ENCODE measurements around the gene IFIH1.

Gene IFIH1

GRCh38 chr2:162315938-162316337 lies 2.5 kb downstream of the IFIH1 start:
- Histone ChIP-seq H3K4me1 (ENCODE audit: control extremely low read depth in 1 of 4, control insufficient read depth in 4 of 4, insufficient read depth in 4 of 4, low read length in 3 of 4) (peaks cover 13 to 46% (median 32%) of the 10 kb centered on the region in 4 experiments), H3K9me3 (ENCODE audit: control extremely low read depth in 1 of 5, control insufficient read depth in 4 of 5, insufficient read depth in 2 of 5, low read depth in 1 of 5, low read length in 4 of 5) (no peaks in the 10 kb centered on the region), H3K27ac (ENCODE audit: insufficient read depth in 1 of 2, low read depth in 1 of 2, low read length in 2 of 2, poor library complexity in 1 of 2, severe bottlenecking in 2 of 2) (no peak overlapping the region), H3K4me3 (ENCODE audit: control insufficient read depth in 1 of 7, extremely low read depth in 1 of 7, insufficient read depth in 4 of 7, low read depth in 2 of 7, low read length in 6 of 7) (peak overlapping the region in 6 of 7 experiments; percentile 87 to 100 (median 98)), H3K27me3 (replicated peaks in 2 of 5; ENCODE audit: control insufficient read depth in 4 of 5, insufficient read depth in 5 of 5, low read length in 4 of 5) (no peaks in the 10 kb centered on the region), H3K36me3 (ENCODE audit: control insufficient read depth in 4 of 4, insufficient read depth in 4 of 4, low read length in 3 of 4) (no peaks in the 10 kb centered on the region)
- ChIA-PET CTCF (interaction anchor here (0.7 to 10.1 kb wide), 5 partner anchors 10 to 19 kb away, joined by 3 to 96 read pairs (median 7); no protein-coding TSS in a partner anchor), POLR2A (no interaction called here)
- DNase-seq = peak in 2 of 3 donors; percentile 20 to 32
- WGBS (ENCODE audit: insufficient coverage) = 57% methylated on average over 1 of the region's 4 CpGs

GRCh38 chr2:162312853-162313252 lies 5.6 kb downstream of the IFIH1 start:
- no CpG with 5 or more reads among the region's 1 CpG for WGBS (ENCODE audit: insufficient coverage)
- Histone ChIP-seq H3K4me3 (ENCODE audit: control insufficient read depth in 1 of 7, extremely low read depth in 1 of 7, insufficient read depth in 4 of 7, low read depth in 2 of 7, low read length in 6 of 7) (no peak overlapping the region), H3K36me3 (ENCODE audit: control insufficient read depth in 4 of 4, insufficient read depth in 4 of 4, low read length in 3 of 4) (peaks cover 9 to 21% (median 11%) of the 10 kb centered on the region in 4 experiments), H3K4me1 (ENCODE audit: control extremely low read depth in 1 of 4, control insufficient read depth in 4 of 4, insufficient read depth in 4 of 4, low read length in 3 of 4) (peaks cover 11 to 25% (median 20%) of the 10 kb centered on the region in 4 experiments), H3K27ac (ENCODE audit: insufficient read depth in 1 of 2, low read depth in 1 of 2, low read length in 2 of 2, poor library complexity in 1 of 2, severe bottlenecking in 2 of 2) (no peak overlapping the region), H3K27me3 (replicated peaks in 2 of 5; ENCODE audit: control insufficient read depth in 4 of 5, insufficient read depth in 5 of 5, low read length in 4 of 5) (no peaks in the 10 kb centered on the region), H3K9me3 (ENCODE audit: control extremely low read depth in 1 of 5, control insufficient read depth in 4 of 5, insufficient read depth in 2 of 5, low read depth in 1 of 5, low read length in 4 of 5) (no peaks in the 10 kb centered on the region)
- POLR2A ChIA-PET = interaction anchor here (0.6 kb wide), 1 partner anchor 11 kb away, joined by 3 read pairs; no protein-coding TSS in a partner anchor
- CTCF ChIA-PET = interaction anchor here (0.9 to 10.1 kb wide), 4 partner anchors 8 to 26 kb away, joined by 3 to 96 read pairs (median 6); no protein-coding TSS in a partner anchor
- DNase-seq = no peak

- Histone ChIP-seq H3K27me3 (replicated peaks in 2 of 5; ENCODE audit: control insufficient read depth in 4 of 5, insufficient read depth in 5 of 5, low read length in 4 of 5) (no peaks in the 10 kb centered on the region), H3K4me3 (ENCODE audit: control insufficient read depth in 1 of 7, extremely low read depth in 1 of 7, insufficient read depth in 4 of 7, low read depth in 2 of 7, low read length in 6 of 7) (no peak overlapping the region), H3K4me1 (ENCODE audit: control extremely low read depth in 1 of 4, control insufficient read depth in 4 of 4, insufficient read depth in 4 of 4, low read length in 3 of 4) (no peaks in the 10 kb centered on the region), H3K36me3 (ENCODE audit: control insufficient read depth in 4 of 4, insufficient read depth in 4 of 4, low read length in 3 of 4) (peaks cover 9 to 27% (median 14%) of the 10 kb centered on the region in 4 experiments), H3K9me3 (ENCODE audit: control extremely low read depth in 1 of 5, control insufficient read depth in 4 of 5, insufficient read depth in 2 of 5, low read depth in 1 of 5, low read length in 4 of 5) (no peaks in the 10 kb centered on the region), H3K27ac (ENCODE audit: insufficient read depth in 1 of 2, low read depth in 1 of 2, low read length in 2 of 2, poor library complexity in 1 of 2, severe bottlenecking in 2 of 2) (no peak overlapping the region)
- CTCF ChIA-PET = interaction anchor here (1.0 to 10.1 kb wide), 4 partner anchors 10 to 26 kb away, joined by 3 to 96 read pairs (median 8); no protein-coding TSS in a partner anchor
- 90% methylated on average over 2 of the region's 3 CpGs for WGBS (ENCODE audit: insufficient coverage)
- POLR2A ChIA-PET = no interaction called here
- DNase-seq = no peak
Observed at GRCh38 chr2:162308747-162309503, 9.6 kb downstream of the IFIH1 start.

GRCh38 chr2:162305901-162306300 lies 12.6 kb downstream of the IFIH1 start:
- Histone ChIP-seq H3K36me3 (ENCODE audit: control insufficient read depth in 4 of 4, insufficient read depth in 4 of 4, low read length in 3 of 4) (peaks cover 9 to 29% (median 14%) of the 10 kb centered on the region in 4 experiments), H3K27me3 (replicated peaks in 2 of 5; ENCODE audit: control insufficient read depth in 4 of 5, insufficient read depth in 5 of 5, low read length in 4 of 5) (no peaks in the 10 kb centered on the region), H3K9me3 (ENCODE audit: control extremely low read depth in 1 of 5, control insufficient read depth in 4 of 5, insufficient read depth in 2 of 5, low read depth in 1 of 5, low read length in 4 of 5) (no peaks in the 10 kb centered on the region), H3K4me1 (ENCODE audit: control extremely low read depth in 1 of 4, control insufficient read depth in 4 of 4, insufficient read depth in 4 of 4, low read length in 3 of 4) (peaks cover 0 to 3% (median 0%) of the 10 kb centered on the region in 4 experiments), H3K27ac (ENCODE audit: insufficient read depth in 1 of 2, low read depth in 1 of 2, low read length in 2 of 2, poor library complexity in 1 of 2, severe bottlenecking in 2 of 2) (no peak overlapping the region), H3K4me3 (ENCODE audit: control insufficient read depth in 1 of 7, extremely low read depth in 1 of 7, insufficient read depth in 4 of 7, low read depth in 2 of 7, low read length in 6 of 7) (no peak overlapping the region)
- ChIA-PET POLR2A (interaction anchor here (1.1 kb wide), 1 partner anchor 13 kb away, joined by 6 read pairs; the partner anchor contains the start of gene IFIH1), CTCF (interaction anchor here (1.0 to 1.4 kb wide), 4 partner anchors 10 to 719 kb away, joined by 3 to 5 read pairs (median 3); partner anchors contain the start of gene IFIH1)
- no peak for DNase-seq
- 100% methylated on average over 1 of the region's 3 CpGs for WGBS (ENCODE audit: insufficient coverage)

- DNase-seq = no peak
- POLR2A ChIA-PET = interaction anchor here (0.6 kb wide), 1 partner anchor 11 kb away, joined by 3 read pairs; no protein-coding TSS in a partner anchor
- WGBS (ENCODE audit: insufficient coverage) = 100% methylated on average over 1 of the region's 1 CpG
Observed at GRCh38 chr2:162301877-162302276, 16.6 kb downstream of the IFIH1 start.

GRCh38 chr2:162301151-162301804 lies 17.2 kb downstream of the IFIH1 start:
- no peaks in the 10 kb centered on the region for H3K27me3 ChIP-seq (replicated peaks in 2 of 5; ENCODE audit: control insufficient read depth in 4 of 5, insufficient read depth in 5 of 5, low read length in 4 of 5)
- peak; percentile 66 to 85 (median 84) for DNase-seq
- 13% methylated on average over 4 of the region's 6 CpGs for WGBS (ENCODE audit: insufficient coverage)
- no peak overlapping the region for H3K4me3 ChIP-seq (ENCODE audit: control insufficient read depth in 1 of 7, extremely low read depth in 1 of 7, insufficient read depth in 4 of 7, low read depth in 2 of 7, low read length in 6 of 7)
- H3K4me1 ChIP-seq (ENCODE audit: control extremely low read depth in 1 of 4, control insufficient read depth in 4 of 4, insufficient read depth in 4 of 4, low read length in 3 of 4) = peaks cover 0 to 8% (median 6%) of the 10 kb centered on the region in 4 experiments
- CTCF ChIA-PET = interaction anchor here (0.9 to 10.8 kb wide), 12 partner anchors 10 to 156 kb away, joined by 3 to 112 read pairs (median 3); partner anchors contain the start of gene IFIH1
- POLR2A ChIA-PET = no interaction called here
- no peak overlapping the region for H3K27ac ChIP-seq (ENCODE audit: insufficient read depth in 1 of 2, low read depth in 1 of 2, low read length in 2 of 2, poor library complexity in 1 of 2, severe bottlenecking in 2 of 2)
- H3K9me3 ChIP-seq (ENCODE audit: control extremely low read depth in 1 of 5, control insufficient read depth in 4 of 5, insufficient read depth in 2 of 5, low read depth in 1 of 5, low read length in 4 of 5) = no peaks in the 10 kb centered on the region
- peaks cover 2 to 12% (median 7%) of the 10 kb centered on the region in 4 experiments for H3K36me3 ChIP-seq (ENCODE audit: control insufficient read depth in 4 of 4, insufficient read depth in 4 of 4, low read length in 3 of 4)

More at GRCh38 chr2:162301877-162302276, 16.6 kb downstream of the IFIH1 start:
- no peak overlapping the region for H3K4me3 ChIP-seq (ENCODE audit: control insufficient read depth in 1 of 7, extremely low read depth in 1 of 7, insufficient read depth in 4 of 7, low read depth in 2 of 7, low read length in 6 of 7)
- CTCF ChIA-PET = interaction anchor here (0.9 to 10.8 kb wide), 11 partner anchors 10 to 153 kb away, joined by 3 to 112 read pairs (median 4); partner anchors contain the start of gene IFIH1
- no peak overlapping the region for H3K27ac ChIP-seq (ENCODE audit: insufficient read depth in 1 of 2, low read depth in 1 of 2, low read length in 2 of 2, poor library complexity in 1 of 2, severe bottlenecking in 2 of 2)
- H3K4me1 ChIP-seq (ENCODE audit: control extremely low read depth in 1 of 4, control insufficient read depth in 4 of 4, insufficient read depth in 4 of 4, low read length in 3 of 4) = peaks cover 0 to 7% (median 6%) of the 10 kb centered on the region in 4 experiments
- H3K27me3 ChIP-seq (replicated peaks in 2 of 5; ENCODE audit: control insufficient read depth in 4 of 5, insufficient read depth in 5 of 5, low read length in 4 of 5) = no peaks in the 10 kb centered on the region
- no peaks in the 10 kb centered on the region for H3K9me3 ChIP-seq (ENCODE audit: control extremely low read depth in 1 of 5, control insufficient read depth in 4 of 5, insufficient read depth in 2 of 5, low read depth in 1 of 5, low read length in 4 of 5)
- H3K36me3 ChIP-seq (ENCODE audit: control insufficient read depth in 4 of 4, insufficient read depth in 4 of 4, low read length in 3 of 4) = peaks cover 2 to 16% (median 7%) of the 10 kb centered on the region in 4 experiments

Measured in common myeloid progenitor, CD34-positive (primary cell).